Endometrium (tissue), 2 donors: ENCODE data around the gene TNNT3.

ENCODE experiments used
- FAIRE-seq: peaks from 2 replicates; lab custom pipeline; 2012; peaks lifted over from hg19 to GRCh38; lab: Jason Lieb, UNC
- donor health status: control.
- donor health status: control.

Gene TNNT3

GRCh38 chr11:1923201-1923956 lies 3.9 kb downstream of the TNNT3 start:
- no peak for FAIRE-seq

- FAIRE-seq, result no peak
Measured at GRCh38 chr11:1924181-1924580, 4.7 kb downstream of the TNNT3 start.

GRCh38 chr11:1924646-1925372 lies 5.3 kb downstream of the TNNT3 start:
- FAIRE-seq, result no peak

GRCh38 chr11:1925373-1926155 lies 6.1 kb downstream of the TNNT3 start:
- FAIRE-seq, result no peak

- FAIRE-seq, result no peak
Measured at GRCh38 chr11:1926156-1927025, 6.9 kb downstream of the TNNT3 start.

GRCh38 chr11:1927026-1927847 lies 7.7 kb downstream of the TNNT3 start:
- FAIRE-seq, result no peak

- FAIRE-seq, result no peak
Measured at GRCh38 chr11:1927848-1928469, 8.5 kb downstream of the TNNT3 start.

GRCh38 chr11:1928470-1928890 lies 9.0 kb downstream of the TNNT3 start:
- FAIRE-seq, result no peak

GRCh38 chr11:1928891-1929541 lies 9.5 kb downstream of the TNNT3 start:
- no peak for FAIRE-seq

- FAIRE-seq, result no peak
Measured at GRCh38 chr11:1929621-1930461, 10.3 kb downstream of the TNNT3 start.

GRCh38 chr11:1930462-1930830 lies 10.9 kb downstream of the TNNT3 start:
- FAIRE-seq, result no peak

- FAIRE-seq, result no peak
Measured at GRCh38 chr11:1931341-1932104, 12.0 kb downstream of the TNNT3 start.

GRCh38 chr11:1932105-1932480 lies 12.6 kb downstream of the TNNT3 start:
- FAIRE-seq, result no peak

GRCh38 chr11:1932681-1933080 lies 13.2 kb downstream of the TNNT3 start:
- FAIRE-seq, result no peak

- no peak for FAIRE-seq
Measured at GRCh38 chr11:1933416-1934334, 14.2 kb downstream of the TNNT3 start.

- no peak for FAIRE-seq
Measured at GRCh38 chr11:1934335-1935155, 15.0 kb downstream of the TNNT3 start.
